GM18511 (cell line): ENCODE measurements around the gene ERP29.
"Not testable (repeated sequence)": the region's sequence is repeated elsewhere in the genome, so short reads cannot be mapped to it uniquely, and the experiment has no call there.

Source experiments
- ATAC-seq: cut with Tn5 transposase; IDR thresholded peaks from one replicate; pipeline ENCODE4 v1.9.1; 2021; ENCODE audit warnings: mild to moderate bottlenecking, moderate library complexity; ENCODE audit not compliant: unreplicated experiment

ERP29 gene

DNA sequence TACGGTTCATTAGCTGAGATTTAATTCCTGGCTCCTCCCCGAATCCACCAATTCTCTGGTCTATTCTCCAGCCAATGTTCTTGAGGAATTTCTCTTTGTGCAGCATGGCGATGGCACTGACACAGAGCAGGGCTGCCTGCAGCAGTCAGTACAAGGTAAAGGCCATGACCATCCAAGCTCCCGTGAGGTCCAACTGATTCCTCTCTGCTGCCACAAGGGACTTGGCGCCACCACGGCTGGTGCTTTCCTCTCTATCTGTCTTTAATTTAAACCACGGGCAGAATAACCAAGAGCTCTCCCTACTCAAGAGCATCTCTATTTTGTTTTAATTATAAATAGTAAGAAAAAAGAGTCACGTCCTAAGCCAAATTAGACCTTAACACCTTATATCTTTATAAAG is 12.4 kb upstream of the ERP29 start:
- ATAC-seq: no peak

DNA sequence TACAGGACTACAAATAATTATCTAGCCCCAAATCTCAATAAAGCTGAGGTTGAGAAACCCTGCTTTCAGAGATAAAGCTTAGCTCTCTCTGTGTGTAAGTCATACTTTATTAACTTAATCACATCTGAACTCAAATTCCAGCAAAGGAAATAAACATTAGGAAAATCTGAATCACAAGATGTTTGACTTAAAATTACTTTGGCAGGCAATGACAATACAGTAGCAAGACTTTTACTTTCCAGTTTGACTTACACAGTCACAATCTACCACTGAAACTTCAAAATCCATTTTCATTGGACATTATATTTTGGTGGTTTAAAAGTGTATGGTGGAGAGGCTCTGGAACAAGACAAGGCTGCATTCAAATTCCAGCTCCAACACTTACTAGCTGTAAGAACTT is 11.7 kb upstream of the ERP29 start:
- ATAC-seq: no peak

DNA sequence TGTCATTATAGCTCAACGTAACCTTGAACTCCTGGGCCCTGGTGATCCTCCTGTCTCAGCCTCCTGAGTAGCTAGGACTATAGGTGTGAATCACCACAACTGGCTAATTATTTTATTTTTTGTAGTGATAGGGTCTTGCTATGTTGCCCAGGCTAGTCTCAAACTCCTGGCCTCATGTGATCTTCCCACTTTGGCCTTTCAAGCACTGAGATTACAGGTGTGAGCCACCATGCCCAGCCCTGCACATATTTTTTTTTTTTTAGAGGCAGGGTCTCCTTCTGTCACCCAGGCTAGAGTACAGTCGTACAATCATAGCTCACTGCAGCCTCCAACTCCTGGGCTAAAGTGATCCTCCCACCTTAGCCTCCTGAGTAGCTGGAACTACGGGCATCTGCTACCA is 9.2 kb upstream of the ERP29 start:
- no peak for ATAC-seq

DNA sequence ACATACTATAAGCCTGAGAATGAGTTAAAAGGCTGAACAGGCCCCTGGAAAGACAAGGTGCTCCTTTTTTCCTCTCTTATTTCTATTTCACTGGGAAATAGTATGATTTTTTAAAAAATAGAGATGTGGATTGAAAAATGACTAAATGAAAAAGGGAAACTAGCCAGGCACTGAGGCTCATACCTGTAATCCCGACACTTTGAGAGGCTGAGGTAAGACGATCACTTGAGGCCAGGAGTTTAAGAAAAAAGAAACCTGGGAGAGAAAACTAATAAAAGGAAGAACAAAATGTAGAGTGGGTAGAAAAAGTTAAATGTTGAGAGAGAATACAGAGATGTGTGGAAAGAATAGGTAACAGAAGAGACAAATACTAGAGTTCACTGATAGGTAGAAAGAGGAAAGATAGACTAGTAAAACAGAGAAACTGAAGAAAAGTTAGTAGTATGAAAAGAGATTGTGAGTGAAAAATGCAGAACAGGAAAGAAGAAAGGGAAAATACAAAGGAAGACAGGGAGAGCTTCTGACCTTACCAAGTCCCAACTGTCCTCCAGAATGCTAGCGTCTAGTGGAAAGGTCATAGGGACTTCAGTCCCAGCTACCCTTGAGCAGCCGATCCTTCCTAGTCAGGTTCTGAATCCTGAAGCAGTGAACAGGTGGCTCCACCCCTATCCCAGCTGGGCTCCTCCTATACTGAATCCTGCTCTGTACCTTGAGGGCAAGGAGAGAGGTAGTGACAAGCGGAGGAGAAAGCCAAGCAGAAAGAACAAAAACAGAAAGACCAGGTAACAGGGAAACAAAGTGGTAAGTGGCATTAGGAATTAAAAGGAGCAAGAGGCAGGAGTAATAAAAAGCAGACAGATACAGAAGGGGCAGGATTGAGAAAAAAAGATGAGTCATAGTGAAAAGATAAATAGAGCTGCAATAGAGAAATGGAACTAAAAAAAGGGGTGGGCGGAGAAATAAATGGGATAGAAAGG is 7.5 kb upstream of the ERP29 start:
- ATAC-seq: no peak

DNA sequence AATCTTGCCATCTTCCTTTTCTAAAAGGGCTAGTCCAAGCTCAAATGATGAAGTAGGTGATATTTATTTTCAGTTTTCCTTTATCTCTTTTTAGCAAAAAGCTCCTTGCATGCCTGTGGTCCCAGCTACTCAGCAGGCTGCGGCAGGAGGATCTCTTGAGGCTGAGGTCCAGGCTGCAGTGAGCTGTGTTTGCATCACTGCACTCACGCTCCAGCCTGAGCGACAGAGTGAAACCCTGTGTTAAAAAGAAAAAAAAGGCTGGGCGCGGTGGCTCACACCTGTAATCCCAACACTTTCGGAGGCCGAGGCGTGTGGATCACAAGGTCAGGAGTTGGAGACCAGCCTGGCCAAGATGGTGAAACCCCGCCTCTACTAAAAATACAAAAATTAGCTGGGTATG is 5.3 kb upstream of the ERP29 start:
- ATAC-seq: no peak

DNA sequence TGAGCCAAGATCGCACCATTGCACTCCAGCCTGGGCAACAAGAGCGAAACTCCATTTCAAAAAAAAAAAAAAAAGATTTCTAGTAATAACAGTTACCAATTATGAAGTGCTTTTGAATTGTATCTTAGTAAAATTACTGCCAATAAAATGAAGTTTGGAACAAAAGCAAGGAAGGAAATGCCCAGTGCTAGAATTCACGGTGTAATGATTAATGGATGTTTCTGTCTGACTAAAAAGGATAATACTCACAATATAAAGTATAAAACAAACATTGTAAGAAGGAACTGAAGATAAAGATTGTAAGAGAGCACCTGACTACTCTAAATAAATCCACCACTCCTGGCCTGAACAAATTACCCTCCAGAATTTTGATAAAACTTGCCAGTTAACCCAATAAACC is 4.3 kb upstream of the ERP29 start:
- no peak for ATAC-seq

DNA sequence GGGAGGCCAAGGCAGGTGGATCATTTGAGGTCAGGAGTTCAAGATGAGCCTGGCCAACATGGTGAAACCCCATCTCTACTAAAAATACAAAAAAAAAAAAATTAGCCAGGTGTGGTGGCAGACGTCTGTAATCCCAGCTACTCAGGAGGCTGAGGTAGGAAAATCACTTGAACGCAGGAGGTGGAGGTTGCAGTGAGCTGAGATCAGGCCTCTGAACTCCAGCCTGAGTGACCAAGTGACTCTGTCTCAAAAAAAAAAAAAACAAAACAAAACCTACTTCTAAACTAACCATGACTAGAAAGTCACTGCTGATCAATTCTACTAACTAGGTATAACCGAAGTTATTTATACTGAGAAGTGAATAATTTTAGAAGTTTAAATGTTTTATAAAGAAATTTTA is 3.6 kb upstream of the ERP29 start:
- ATAC-seq: not testable (repeated sequence)

DNA sequence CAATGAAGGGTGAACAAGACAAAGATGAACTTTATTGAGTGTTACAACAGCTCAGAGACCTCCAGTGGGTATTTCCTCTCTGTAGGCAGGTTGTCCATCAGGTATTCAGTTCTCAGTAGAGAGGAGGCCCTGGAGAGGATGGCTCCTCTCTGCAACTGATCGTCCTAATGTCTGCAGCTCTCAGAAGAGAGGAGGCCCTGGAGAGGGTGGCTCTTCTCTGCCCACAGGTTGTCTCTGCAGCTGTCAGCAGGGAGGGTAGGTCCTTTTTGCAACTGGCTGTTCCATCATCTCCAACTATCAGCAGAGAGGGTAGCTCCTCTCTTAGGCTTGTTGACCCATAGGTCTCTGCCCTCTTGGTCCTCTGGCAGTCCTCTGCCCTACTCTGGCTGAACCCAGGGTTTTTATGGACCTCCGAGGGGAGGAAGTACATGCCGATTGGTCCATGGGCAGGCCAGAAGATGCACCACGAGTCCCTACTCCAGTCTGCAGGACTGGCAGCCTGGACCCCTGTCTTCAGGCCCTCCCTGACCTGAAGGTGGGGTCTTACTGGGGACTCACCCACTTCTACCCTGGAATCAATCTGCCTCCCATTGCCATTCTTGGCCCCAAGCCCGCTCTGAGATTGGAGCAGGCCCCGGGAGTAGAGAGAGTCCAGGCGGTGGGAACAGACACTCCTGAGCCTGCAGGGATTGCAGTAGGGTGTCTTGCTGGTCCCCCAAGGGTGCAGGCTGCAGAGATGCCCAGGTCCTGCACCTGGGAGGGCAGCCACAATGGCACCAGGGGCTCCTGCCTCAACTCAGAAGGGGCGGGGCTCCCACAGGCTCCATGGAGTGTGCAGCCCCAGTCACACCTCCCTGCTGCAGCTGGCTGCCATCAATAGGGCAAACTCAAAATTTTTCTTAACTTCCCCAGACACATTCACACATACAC is 2.5 kb upstream of the ERP29 start:
- ATAC-seq: no peak

DNA sequence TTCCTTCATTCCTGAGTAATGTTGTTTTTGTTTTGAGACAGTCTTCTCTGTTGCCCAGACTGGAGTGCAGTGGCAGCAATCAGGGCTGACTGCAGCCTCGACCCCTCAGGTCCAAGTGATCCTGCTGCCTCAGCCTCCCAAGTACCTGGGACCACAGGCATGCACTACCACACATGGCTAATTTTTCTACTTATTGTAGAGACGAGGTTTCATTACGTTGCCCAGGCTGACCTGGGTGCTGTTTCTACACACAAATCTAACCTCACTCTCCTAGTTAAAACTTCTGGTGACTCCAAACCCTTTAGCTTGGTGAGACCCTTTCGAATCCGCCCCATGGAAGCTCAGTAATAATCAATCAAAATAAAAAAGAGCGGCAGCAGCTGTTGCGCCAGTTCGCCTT is 1.5 kb upstream of the ERP29 start:
- no peak for ATAC-seq

DNA sequence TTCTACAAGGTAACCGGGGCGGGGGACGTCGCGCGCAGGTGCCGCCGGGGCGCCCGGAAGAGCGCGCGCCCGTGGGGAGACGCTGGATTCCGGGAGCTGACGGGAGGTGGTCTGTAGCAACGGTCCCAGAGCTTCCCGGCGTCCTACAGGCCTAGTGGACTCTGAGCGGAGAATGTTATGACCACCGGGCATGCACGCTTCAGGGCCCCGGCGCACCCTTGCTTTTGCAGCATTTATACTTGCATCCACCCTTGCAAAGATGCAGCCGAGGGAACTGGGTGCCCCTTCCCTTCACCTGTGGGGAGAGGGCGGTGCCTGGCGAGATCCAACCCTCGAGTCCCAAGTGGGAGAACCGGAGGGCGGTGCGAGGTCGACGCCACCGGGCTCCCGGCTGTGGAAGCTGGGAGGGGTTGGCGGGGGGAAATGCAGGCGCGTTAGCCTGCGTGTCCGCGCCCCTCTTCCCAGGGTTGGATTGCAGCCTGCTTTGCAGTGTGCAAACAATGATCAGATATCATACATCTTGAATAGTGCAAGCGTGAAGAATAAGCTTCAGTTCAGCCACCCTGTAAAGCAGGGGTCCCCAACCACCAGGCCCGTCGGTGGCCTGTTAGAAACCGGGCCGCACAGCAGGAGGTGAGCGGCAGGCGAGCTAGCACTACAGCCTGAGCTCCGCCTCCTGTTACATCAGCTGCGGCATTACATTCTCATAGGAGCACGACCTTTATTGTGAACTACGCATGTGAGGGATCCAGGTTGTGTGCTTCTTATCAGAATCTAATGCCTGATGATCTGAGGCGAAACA is 576 bp downstream of the ERP29 start:
- ATAC-seq: peak; percentile 43

DNA sequence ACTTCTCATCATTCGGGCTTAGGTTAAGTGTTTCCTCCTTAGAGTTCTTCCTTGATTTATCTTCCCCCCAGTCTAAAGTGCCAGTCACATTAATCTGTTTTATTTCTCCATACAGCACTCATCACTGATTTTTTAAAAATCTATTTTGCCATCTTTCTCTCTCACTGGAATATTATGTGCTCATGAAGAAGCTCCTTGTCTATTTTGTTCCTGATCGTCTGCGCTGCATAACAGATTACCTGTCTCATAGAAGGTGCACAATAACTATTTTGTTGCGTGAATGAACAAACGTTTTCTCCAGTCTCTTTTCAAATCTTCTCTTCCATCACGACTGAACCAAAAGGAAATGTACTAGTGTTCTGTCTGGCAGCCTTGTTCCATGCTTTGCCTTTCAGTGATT is 2.7 kb downstream of the ERP29 start:
- ATAC-seq: no peak

DNA sequence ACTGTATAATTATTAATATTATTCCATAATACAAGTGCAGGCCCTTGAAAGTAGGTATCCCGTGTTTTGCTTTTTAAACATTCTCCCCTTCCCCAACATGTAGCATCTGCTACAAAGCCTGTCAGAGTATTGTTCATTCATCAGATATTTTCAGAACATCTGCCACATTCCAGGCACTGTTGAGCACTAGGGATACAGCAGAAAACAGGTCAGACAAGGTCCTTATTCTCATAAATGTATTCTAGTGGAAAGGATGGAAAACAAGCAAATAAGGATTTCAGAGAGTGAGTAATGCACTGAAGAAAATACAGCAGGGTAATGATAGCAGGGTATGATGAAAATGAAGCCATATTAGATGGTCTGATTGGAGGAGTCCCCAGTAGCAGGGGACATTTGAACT is 3.8 kb downstream of the ERP29 start:
- ATAC-seq: no peak

DNA sequence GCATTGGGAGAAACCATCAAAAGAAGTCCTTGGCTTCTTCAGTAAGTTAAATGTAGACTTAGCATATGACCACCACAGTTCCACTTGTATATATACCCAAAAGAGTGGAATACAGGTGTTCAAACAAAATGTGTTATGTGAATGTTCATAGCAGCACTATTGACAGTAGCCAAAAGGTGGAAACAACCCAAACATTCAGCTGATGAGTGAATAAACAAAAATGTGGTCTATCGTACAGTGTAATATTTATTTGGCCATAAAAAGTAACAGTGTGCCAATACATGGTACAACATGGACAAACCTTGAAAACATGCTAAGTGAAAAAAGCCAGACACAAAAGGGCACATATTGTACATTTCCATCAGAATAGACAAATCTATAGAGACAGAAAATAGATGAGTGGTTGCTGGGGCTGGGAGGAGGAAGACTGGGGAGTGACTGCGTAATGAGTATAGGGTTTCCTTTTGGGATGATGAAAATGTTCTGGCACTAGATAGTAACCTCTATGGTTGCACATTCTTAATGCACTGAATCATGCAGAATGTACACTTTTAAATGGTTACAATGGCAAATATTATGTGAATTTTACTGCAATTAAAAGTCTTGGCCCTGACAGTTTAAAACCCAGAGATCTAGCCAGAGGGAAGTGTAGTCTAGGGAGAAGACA is 5.5 kb downstream of the ERP29 start:
- no peak for ATAC-seq

DNA sequence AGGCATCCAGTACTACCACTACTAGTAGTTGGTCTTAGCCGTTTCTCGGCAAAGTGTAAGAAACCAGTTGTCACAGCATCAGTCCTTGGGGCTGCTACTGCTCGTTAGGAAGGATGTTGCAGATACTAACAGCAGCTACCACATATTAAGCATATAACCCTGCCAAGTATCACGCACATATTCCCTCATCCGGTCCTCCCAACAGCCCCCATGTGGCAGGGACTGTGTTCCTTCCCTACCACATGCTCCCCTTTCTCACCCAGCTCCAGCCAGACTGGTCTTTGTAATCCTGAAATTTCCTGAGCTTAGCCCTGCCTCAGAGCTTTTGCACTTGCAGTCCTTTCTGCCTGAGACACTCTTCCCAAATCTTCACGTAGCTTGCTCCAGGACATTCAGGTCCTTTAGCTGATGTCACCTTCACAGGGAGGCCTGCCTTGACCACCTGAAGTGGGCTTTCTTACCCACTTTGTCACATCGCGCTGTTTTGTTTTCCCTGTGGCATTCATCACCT is 7.8 kb downstream of the ERP29 start:
- no peak for ATAC-seq

DNA sequence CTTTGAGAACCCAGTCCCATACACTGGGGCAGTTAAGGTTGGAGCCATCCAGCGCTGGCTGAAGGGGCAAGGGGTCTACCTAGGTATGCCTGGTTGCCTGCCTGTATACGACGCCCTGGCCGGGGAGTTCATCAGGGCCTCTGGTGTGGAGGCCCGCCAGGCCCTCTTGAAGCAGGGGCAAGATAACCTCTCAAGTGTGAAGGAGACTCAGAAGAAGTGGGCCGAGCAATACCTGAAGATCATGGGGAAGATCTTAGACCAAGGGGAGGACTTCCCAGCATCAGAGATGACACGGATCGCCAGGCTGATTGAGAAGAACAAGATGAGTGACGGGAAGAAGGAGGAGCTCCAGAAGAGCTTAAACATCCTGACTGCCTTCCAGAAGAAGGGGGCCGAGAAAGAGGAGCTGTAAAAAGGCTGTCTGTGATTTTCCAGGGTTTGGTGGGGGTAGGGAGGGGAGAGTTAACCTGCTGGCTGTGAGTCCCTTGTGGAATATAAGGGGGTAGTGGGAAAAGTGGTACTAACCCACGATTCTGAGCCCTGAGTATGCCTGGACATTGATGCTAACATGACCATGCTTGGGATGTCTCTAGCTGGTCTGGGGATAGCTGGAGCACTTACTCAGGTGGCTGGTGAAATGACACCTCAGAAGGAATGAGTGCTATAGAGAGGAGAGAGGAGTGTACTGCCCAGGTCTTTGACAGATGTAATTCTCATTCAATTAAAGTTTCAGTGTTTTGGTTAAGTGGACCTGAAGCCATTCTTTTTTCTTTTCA is 9.2 kb downstream of the ERP29 start:
- no peak for ATAC-seq

DNA sequence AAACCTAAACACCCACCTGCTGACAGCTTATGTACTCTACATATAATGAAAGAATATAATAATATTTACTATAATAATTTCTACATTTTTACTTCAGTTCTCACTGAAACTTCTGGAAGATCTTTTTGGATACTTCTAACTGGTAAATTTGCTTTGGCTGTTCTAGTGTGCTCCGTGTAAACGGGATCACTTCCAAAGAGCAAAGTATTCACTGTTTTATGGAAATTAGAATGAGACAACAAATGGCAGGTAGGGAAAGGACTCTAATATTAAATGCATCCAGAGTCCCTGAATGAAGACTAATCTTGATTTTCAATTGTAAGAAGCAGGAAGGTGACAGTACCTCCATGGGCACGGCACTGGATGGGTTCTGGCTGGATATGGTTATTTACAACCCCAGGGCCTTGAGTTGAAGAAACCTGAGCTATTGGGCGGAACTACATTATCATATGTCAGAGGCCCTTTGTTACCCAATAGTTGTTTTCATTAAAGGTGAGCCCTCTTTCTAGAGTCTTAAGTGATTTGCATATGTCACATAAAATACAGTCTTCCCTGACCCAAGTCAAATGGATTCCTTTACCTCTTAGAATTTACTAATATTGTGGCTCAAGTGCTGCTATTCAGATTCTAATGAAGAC is 10.7 kb downstream of the ERP29 start:
- no peak for ATAC-seq

DNA sequence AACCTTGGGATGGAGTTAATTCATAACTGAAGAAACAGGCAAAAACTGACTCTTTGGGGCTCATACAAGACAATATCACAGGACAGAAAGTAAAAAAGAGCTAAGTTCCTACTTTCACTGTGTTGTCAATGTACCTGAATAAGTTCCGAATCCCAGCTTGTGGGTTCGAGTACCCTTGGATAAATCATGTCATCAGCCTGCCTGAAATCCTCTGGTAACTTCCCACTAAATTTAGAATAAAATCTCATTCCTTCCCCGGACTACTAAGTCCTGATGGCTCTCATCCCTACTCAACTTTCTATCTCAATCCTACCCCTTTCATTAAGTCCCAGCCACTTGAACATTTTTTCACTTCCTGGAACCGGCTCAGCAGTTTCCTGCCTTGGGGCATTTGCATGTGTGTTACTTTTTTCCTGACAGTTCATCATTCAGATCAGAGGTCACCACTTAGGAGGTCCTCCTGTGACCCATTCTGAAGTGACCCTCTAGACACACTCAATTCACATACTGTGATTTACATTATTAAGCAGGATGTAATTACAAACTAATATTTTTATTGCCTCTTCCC is 12.7 kb downstream of the ERP29 start:
- no peak for ATAC-seq

DNA sequence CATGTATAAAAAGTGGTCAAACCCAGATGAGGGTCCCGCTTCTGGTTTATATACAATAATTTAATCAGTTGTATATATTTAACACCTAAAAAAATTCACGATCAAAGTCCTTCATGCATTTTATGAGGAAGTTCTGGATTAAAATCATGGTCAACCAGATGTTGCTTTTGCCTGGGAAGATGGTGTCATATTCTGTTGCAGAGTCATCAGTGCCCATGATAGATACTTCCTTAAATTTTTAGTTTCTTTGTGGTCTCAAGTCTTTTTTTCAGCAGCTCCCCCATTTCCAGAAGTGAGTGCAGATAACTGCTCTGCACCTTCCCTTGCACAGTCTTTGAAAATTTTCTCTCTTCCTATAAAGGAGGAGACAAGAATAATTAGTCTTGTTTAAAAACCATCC is 16.1 kb downstream of the ERP29 start:
- ATAC-seq: no peak

DNA sequence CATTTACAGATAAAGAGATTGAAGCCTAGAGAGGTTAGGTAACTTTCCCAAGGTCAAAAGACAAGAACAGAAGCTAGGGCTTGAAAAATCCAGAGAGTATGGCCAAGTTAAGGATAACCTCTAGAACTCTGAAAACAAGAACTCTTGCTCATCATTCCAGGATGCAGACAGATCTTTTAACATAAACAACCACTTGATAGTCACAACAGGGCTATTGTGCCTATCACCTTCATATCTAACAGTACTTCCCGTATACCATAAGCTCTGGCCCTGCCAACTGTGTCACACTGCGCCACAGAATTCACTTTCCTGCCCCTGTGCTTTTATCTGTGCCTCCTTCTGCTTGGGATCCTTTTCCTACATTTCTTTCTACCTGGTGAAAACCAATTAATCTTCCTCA is 18.2 kb downstream of the ERP29 start:
- ATAC-seq: no peak
